GM20431 (cell line): ENCODE measurements around the gene ANGPTL5.
"Not testable (repeated sequence)": the region's sequence is repeated elsewhere in the genome, so short reads cannot be mapped to it uniquely, and the experiment has no call there.

ENCODE experiments used
- in situ Hi-C: fragments of 300-500 bp; cut with MseI, MboI; formaldehyde crosslinking; loops from one replicate; pipeline ENCODE4 v1.15.0; 2020; ENCODE audit warnings: low sequenced_read_pairs; ENCODE audit not compliant: unreplicated experiment

Gene ANGPTL5

GRCh38 chr11:101894505-101894904 lies 21.8 kb downstream of the ANGPTL5 start:
- in situ Hi-C loops: no loop called here

DNA sequence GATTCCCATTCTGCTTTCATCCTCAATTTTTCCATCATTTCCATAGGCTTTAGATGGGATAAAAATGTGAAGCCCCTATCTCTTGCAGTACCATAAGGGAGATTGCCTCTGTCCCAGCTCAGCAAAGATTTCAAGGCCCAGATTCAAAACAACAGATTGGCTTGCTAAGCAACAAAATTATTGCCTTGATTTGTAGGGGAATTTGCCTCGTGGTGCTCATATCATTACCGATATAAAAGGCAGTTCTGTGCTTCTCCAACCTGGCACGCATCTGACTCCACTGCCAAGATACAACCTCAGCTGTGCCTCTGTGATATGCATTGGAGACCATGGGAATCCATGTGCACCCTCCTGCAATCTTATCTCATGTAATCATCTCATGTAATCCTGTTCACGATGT lies 26.6 kb downstream of the ANGPTL5 start:
- in situ Hi-C loops: no loop called here

DNA sequence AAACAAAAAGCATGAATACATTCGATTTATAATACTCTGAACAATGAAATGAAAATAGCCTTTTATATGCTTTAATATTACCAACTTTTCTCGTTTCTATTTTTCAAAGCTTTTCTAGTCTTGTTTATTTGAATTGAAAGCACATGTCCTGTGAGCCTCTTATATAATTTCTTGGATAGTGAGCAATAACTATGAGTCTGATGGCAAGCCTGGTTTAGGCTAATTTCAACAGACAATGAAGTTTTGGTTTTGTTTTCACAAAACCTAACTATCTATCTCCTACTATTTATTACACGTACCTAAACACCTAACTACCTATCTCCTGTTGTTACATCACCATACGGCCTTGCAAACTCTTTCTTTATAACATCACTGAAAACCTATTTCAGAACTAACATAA lies 30.7 kb downstream of the ANGPTL5 start:
- in situ Hi-C loops: no loop called here

DNA sequence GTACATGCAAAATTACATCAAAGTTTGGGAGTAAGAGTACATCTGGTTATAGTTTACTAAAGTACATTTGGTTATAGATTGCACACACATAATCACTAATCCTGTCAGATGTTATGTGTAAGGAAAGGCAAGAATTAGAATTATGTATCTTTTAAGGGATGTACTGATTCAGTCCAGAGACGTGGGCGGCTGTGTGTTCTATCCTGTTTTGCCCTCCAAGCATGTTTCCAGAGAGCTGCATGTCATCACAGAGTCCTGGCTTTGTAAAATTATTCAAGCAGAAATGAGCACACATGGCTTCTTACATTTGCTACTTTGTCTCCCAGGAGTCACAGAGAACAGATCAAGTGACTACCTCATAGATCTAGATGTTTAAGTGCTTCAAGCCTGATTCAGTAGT lies 34.7 kb downstream of the ANGPTL5 start:
- in situ Hi-C loops: no loop called here

- in situ Hi-C loops: no loop called here
These were observed 36.1 kb downstream of the ANGPTL5 start for GRCh38 chr11:101880222-101880621.

DNA sequence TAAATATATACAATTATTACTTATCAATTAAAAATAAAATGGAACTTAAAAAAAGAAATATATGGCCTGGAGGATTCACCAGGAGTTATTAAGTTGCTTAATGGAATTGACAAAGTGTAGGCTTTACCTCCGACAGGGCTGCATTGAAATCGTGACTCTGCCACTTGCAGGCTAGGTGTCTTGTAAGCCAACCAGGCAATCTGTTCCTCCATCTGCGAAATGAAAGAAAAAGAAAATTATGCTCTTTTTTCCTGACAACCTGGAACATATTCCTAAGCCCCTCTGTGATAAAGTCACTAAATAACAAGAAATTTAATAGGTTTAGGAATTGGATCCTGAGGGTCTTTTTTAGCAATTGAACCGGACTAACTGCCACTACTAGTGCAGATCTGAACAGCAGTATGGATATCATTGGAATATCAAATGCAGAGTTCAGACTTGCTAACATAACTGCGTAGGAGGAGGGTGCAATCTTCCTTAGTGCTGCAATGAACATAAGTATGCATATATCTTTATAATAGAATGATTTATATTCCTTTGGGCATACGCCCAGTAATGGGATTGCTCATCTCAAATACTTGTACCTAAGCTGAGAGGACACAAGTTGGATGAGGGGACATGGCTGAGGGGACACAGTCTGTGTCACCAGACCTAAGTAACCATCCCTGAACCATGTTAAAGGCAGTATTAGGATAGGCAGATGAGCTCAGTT lies 44.0 kb downstream of the ANGPTL5 start:
- in situ Hi-C loops: no loop called here

DNA sequence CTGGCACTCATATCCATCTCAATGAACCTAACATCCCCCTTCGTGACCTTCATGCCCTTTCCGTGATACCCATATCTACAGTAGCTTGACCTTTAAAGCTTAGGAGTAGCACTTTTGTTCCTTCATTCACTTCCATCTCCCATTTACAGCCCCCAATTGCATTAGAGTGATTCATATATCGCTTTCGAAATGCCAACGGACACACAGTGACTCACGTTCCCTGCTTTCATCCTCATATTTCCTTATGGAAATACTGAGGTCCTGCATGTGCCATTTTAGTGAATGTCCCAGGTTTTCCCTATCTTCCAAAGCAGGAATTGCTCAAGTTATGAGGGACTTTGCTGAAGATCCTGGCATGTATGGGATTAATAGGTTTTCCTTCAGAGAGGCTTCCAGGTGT lies 45.8 kb downstream of the ANGPTL5 start:
- in situ Hi-C loops: no loop called here

- in situ Hi-C loops: no loop called here
These were observed 48.4 kb downstream of the ANGPTL5 start for GRCh38 chr11:101867951-101868350.

DNA sequence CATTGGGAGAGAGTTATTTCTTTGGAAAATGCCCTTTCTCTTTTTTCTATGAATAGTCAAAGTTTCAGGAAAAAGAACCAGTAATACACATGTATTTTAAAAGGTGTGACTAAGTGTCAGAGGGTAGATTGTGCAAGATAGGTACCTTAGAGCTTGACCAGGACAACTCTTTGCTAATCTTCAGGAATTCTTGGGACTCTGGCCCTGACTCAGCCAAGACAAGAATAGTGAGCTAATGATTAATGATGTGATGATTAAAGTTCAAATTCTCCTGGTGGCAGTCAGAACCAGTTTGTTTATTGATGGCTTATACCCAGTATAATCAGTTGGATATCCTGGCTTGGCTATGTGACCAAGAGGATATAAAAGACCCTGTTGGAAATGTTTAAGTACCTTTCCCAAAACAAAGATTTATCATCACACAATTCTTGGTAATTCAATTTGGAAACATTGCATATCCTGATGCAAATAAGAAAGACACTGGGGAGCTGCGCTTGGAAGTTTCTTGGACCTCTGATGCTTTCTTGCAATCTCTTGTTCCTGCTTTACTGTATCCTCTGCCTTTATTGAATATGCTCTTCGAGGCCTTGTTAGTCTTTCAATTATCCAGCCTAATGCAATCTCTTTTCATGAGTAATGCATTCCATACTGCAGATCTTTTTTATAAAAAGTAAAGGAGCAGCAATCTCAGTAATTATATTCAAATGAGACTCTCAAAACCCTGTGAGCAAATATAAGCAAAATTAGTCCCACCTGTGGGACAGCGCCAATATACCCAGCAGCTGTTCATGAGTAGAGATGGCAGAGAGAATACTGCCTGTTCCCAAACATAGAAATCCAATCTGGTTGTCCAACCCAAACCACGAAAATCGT lies 49.5 kb downstream of the ANGPTL5 start:
- in situ Hi-C loops: no loop called here

DNA sequence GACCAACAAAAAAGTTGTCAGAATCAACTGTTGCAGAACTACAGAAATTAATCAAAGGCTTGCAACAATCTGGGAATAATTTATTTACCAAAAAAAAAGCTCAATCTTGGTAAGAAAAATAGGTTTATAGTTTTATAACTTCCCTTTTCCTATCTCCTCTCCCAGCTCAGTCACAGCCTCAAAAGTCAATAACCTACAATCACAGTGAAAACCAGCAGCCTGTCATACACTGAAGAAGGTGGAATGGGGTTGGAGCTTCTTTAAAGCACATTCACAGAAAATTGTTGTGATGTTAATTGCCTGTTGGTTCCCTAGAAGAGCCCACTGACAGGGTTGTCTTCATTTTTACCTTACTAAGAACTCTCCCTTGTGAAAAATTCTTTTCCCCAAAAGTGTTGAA lies 52.2 kb downstream of the ANGPTL5 start:
- in situ Hi-C loops: no loop called here

DNA sequence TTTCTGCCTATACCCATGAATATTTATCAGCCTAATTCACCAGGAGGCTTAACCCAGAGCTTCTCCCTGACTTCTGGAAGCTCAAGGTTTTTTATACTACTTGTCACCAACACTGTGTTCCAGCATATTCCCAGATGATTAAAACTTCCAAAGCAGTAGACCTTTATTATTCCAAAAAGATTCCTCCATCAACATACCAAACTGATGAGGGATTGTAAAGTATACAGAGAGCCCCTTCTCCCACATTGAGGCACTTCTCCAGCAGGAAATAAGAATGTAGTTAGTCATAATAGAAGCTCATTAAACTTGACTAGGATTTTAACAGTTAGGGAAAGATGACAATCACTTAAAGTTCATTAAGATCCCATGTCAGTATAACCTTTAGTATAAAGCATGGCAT lies 53.0 kb downstream of the ANGPTL5 start:
- in situ Hi-C loops: no loop called here

DNA sequence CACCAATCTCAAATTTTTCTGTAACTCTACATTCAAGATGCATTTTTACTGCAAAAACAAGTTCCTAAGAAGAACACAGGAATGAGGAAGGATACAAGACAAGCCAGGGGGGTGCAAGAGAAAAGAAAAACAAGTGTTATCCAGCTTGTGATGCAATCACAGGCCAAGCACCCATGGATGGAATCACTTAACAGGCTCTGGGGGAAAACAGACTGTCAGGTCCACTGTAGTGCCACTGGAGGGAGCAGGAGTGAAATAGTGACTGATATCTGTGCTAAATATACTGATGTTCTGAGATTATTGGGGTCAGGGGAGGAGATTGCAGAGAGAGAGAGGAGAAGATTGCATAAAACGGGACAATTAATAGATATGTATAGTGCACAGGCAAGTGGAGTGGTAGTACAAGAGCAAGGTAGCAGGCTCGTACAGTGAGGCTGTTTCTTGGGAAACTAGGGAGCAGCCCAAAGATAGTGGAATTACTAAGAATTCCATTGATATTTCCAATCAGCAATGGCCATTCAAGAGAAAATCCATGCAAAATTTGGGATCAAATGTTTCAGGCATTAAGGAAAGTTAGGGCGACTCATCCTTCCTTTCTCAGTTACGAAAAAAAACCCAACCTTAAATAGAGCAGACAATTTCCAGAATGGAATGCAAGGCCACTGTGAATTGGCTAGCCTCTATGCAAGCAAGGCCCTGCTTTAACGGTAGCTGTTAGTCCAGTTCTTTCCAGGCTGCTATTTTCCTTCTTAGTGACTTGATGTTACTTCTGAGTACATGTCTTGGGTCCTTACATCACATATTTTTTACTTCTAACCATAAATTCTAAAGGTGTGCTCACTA lies 53.7 kb downstream of the ANGPTL5 start:
- in situ Hi-C loops: no loop called here

DNA sequence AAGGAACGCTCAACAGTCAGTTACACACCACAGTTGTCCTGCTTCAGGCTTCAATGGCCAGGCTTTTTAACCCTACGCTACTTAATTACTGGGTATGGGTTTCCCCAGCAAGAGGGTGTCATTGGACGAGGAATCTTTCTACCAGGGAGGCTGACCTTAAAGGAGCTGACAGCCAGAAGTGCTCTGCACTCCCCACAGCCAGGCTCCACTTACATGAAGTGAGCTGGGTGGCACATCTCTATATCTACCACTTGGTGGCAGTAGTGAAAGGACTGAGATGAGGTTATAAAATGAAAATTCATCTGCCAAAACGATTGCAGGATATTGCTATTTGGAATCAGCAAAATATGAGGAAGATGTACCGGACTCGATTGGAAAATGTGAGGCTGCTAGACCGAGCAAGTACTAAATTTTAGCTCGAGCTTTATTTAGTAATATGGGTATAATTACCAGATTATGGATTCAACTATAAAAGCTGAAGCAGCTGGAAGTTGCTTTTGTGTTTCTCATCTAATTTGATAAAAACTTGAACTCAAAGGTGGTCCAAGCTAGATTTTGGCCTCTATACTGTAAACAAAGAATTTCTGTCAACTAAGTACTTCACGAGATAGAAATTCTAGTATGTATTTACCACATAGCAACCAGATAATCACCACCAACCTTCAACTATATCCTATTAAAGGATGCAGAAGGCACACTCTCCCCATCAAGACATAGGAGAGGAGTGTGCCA lies 55.5 kb downstream of the ANGPTL5 start:
- in situ Hi-C loops: no loop called here

DNA sequence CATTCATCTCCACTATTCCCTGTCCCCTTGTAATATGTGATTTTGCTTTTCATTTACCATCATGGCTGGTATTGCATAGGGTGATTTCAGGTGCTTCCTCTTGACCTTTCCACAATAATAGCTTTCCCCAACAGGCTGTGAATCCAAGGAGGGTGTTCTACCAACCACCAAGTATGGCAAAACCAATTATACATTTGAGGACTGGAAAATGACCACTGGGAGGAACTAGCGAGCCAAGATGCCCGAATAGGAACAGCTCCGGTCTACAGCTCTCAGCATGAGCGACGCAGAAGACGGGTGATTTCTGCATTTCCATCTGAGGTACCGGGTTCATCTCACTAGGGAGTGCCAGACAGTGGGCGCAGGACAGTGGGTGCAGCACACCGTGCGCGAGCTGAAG lies 64.1 kb downstream of the ANGPTL5 start:
- in situ Hi-C loops: not testable (repeated sequence)

DNA sequence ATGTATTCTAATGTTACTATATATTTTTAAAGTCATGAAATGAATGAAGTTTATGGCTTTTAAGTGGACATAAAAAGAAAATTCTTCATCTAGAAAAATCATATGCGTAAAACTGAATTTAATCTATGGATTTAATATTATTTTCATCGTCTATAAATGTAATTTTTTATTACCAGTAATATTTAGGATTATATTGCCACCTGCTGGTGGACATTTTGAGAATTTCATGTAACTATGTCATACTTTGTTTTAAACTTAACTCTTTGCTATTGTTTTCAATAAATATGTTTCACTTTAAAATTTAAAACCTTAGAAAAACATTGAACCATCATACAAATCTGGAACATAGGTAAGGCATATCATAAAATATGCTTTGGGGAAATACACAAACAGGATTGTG lies 68.1 kb downstream of the ANGPTL5 start:
- in situ Hi-C loops: loop anchor here (25.0 kb wide), 1 partner anchor 411 kb away; no protein-coding TSS in a partner anchor

- in situ Hi-C loops: loop anchor here (25.0 kb wide), 1 partner anchor 407 kb away; no protein-coding TSS in a partner anchor
These were observed 71.7 kb downstream of the ANGPTL5 start for GRCh38 chr11:101844608-101845007.

- in situ Hi-C loops: loop anchor here (25.0 kb wide), 1 partner anchor 403 kb away; no protein-coding TSS in a partner anchor
These were observed 75.6 kb downstream of the ANGPTL5 start for GRCh38 chr11:101840704-101841103.
